Islet precursor cell (in vitro differentiated cells): ENCODE results near the gene RAMP1.
A peak's percentile ranks its signal among the peaks of the same experiment; 100 is the strongest.

Experiments used
- DNase-seq: peaks from one replicate; pipeline ENCODE4 v3.0.0-alpha.2; 2018

Gene RAMP1

GRCh38 chr2:237863689-237864443 is 4.4 kb downstream of the RAMP1 start:
- DNase-seq, result peak; percentile 67

- DNase-seq, result no peak
Observed at GRCh38 chr2:237864444-237864931, 5.1 kb downstream of the RAMP1 start.

- peak; percentile 93 for DNase-seq
Observed at GRCh38 chr2:237864940-237865622, 5.7 kb downstream of the RAMP1 start.

GRCh38 chr2:237865623-237866041 is 6.2 kb downstream of the RAMP1 start:
- DNase-seq, result peak; percentile 85

GRCh38 chr2:237866101-237866621 is 6.7 kb downstream of the RAMP1 start:
- peak; percentile 82 for DNase-seq

DNA sequence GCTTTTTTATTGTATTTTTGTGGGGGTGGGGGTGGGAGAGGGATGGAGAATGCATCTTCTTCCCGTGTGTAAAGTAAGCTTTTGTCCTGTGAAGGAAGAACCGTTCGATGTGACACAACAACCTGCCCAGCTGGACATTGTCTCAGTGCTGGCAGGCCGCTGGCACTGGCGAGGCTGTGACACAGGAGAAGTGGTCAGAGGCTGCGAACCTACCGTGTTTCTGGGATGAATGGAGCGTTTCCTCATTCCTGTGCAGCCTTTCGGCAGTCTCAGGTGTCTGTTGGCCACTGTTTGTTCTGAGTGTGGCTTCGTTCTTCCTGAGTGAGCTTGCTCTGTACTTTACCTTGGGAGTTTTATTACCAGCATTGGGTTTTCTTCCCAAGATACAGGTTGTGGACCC is 8.0 kb downstream of the RAMP1 start:
- DNase-seq, result peak; percentile 47

DNA sequence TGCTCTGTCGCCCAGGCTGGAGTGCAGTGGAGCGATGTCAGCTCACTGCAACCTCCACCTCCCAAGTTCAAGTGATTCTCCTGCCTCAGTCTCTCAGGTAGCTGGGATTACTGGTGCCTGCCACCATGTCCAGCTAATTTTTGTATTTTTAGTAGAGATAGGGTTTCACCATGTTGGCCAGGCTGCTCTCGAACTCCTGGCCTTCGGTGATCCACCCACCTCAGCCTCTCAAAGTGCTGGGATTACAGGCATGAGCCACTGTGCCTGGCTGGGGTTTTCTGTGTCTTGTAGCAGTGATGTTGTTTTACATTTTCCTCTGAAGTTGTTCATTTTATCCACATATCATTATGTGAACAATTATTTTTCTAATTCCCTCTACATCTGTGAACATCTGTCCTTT is 8.7 kb downstream of the RAMP1 start:
- peak; percentile 29 for DNase-seq

- DNase-seq, result no peak
Observed at GRCh38 chr2:237868631-237869342, 9.4 kb downstream of the RAMP1 start.

GRCh38 chr2:237869343-237870102 is 10.1 kb downstream of the RAMP1 start:
- no peak for DNase-seq

DNA sequence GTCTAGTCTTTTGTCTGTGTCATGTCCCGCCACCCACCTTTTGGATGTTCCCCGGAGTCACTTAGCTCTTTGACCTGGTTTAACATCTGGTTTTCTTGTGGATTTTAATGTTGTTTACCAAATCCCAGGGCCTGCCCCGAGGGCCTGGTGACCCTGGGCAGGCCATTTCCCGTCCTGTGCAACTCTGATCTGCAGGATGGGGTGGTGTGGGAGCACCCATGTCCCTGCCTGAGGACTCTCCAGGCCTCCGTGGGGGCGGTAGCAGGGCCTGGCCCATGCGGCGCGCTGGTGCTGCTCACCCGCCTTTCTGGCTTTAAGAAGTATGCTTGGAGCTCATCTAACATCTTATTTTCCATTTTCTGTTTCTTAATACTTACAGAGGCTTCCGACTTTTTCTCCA is 10.7 kb downstream of the RAMP1 start:
- peak; percentile 69 for DNase-seq

DNA sequence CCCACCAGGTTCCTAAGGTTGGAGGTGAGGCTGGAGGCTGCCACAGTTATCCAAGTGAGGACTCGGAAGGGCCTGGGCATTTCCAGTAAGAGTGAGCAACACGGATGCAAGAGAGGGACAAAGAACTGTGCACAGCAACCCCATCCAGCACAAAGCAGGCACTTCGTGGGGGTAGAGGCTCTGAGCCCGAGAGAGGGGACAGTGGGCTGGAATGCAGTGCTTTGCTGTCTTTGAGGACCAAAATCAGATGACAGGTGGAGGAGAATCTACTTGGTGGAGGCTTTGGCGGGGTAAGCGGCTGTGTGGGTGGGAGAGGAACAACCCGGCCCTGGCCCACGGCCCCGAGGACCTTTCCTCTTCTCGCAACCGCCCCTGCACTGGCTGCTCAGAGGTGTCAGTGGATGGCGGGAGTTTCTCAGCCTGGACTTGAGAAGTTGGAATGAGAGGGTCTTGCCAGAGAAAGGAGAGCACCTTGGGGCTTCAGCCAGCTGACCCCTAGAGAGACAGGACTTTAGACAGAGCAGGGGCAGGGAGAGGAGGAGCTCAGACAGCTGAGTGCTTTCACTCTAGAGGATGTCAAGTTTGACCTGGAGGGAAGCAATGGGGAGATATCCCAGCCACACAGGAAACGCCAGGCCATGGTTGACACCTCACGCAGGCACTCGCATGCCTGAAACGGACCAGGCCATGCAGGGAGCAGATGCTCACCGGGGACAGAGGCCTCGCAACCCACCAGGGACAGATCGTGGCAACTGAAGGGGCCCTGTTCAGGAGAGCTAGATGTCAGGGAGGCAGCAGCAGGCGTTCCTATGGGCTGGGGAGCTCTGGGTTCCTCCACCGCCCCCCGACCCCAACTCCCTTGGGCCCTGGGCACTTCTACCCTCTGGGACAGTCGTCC is 11.6 kb downstream of the RAMP1 start:
- DNase-seq, result peak; percentile 70

DNA sequence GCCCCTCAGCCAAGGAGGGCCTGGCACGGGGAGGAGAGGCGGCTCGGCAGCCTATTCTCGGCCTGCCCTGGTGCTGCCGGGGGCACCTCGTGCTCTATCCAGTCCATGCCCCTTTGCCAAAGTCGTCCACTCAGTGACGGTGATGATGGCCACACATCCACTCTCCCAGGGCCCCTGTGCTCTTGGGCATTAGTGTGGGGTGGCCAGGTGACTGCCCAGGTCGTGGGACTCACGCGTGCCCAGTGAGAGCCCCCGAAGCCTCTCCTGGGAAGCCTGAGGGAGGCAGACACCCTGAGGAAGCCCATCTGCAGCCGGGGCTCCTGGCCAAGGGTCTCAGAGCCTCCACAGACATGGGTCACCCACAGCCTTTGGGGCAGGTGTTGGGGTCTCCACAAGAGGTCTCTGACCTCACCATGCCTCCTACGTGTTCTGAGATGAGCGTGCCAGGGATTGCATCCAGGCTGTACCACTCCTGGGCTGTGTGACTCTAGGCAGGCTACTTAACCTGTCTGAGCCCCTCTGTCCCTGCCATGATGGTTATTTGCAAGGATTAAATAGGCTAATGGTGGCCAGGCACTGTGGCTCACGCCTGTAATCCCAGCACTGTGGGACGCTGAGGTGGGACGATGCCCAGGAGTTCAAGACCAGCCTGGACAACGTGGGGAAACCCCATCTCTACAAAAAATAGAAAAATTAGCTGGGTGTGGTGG is 12.9 kb downstream of the RAMP1 start:
- peak; percentile 25 for DNase-seq

DNA sequence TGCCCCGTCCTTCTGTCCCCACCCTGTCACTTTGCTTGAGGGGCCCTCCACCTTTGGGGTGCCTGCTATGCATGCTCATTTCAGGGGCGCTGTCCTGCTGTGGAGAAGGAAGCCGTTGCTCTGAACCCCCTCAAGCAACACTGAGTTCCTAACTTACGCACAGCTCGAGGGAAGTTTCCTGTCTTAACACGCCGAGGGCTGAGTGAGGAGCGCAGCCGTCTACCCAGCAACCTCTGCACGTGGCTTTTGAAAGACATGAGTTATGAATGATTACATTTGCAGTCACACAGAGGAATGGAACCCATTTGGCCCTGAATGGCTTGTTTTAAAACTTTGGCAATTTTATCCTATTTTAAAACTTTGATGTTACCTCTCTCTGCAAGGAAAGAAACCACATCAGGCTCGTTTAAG is 14.0 kb downstream of the RAMP1 start:
- DNase-seq, result peak; percentile 30

GRCh38 chr2:237873897-237874551 is 14.6 kb downstream of the RAMP1 start:
- peak; percentile 49 for DNase-seq

- peak; percentile 62 for DNase-seq
Observed at GRCh38 chr2:237874585-237875161, 15.2 kb downstream of the RAMP1 start.

DNA sequence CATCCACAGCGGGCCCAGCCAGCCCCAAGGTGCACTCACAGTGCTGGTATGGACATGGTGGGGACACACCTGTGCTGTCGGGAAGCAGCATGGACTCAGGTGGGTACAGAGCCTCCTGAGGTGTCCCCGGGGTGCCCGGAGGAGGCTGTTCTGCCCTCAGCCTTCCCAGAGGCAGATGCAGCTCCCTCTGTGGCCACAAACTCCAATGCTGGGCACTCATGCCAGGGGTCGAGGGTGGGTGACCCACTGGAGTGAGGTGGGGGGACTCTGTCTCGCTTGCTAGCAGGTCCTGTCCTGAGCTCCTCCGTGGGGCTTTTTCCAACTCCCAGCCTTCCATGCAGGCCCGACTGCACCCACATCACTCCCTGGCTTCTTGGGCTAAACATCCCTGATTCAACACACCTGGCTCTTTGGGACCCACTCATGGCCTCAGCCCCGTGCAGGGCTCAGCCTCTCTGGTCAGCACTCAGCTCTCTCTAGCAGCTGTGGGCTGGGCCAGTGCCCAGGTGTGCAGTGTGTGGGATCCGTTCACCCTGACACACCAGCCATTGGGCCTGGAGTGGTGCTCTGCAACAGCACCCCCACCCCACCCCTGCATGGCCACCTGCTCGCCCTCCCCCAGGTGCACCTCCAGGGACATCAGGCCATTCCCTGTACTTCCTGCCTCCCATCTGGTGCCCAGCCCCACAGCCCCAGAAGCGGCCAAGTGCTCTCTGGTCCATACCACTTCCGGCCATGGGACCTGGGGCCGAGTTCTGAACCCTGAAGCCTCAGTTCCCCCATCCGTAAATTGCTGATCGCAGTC is 16.0 kb downstream of the RAMP1 start:
- peak; percentile 38 for DNase-seq

GRCh38 chr2:237876061-237876526 is 16.7 kb downstream of the RAMP1 start:
- DNase-seq, result peak; percentile 50

DNA sequence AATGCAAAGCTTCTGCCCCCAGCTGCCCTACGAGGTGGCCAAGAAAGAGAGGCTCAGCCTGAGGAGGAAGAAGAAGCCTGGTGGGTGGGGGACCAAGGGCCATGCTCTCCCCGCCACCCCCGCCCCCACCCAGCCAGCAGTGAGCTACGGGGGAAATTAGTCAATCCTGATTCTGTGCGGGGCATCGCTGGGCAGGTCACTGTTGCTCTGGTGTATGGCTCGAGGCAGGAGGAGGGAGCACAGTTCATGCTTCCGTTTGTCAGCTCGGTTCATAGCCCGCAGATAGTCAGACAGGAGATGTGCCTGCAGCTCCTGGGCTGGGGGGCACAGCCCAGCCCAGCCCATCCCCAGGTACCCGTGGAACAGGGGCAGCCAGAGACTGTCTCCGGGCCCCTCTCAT is 17.1 kb downstream of the RAMP1 start:
- peak; percentile 50 for DNase-seq
